ENCODE measurements around the gene ZKSCAN1. TPM values are rescaled to one million over a fixed set of nuclear protein-coding genes. Genes with fewer than 3 reads are reported as not detected.
"Not testable (repeated sequence)": the region's sequence is repeated elsewhere in the genome, so short reads cannot be mapped to it uniquely, and the experiment has no call there.

ZKSCAN1 gene
- total and polyA plus RNA-seq, 2 donors (not counting 1 experiment from before 2014, with no cell fraction given) = 12.9 to 97.4 TPM

DNA sequence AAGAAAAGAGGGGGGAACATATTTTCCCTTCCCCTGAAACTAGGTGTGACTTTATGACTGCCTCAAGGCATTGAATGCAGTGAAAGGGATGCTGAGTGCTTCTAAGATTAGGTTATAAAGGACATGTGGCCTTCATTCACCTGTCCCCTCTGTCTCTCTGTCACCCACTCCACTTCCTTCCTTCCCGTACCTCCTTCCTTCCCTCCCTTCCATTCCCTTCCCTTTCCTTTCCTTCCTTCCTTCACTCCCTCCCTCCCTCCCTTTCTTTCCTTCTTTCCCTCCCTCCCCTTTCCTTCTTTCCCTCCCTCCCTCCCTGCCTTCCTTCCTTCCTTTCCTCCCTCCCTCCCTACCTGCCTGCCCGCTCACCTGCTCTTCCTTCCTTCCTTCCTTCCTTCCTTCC, 4.5 kb upstream of the ZKSCAN1 start:
- no peak overlapping the region for H2AFZ ChIP-seq (ENCODE audit: insufficient read depth, low read depth, low read length, poor library complexity, severe bottlenecking)
- TF ChIP-seq, protein P1, sequence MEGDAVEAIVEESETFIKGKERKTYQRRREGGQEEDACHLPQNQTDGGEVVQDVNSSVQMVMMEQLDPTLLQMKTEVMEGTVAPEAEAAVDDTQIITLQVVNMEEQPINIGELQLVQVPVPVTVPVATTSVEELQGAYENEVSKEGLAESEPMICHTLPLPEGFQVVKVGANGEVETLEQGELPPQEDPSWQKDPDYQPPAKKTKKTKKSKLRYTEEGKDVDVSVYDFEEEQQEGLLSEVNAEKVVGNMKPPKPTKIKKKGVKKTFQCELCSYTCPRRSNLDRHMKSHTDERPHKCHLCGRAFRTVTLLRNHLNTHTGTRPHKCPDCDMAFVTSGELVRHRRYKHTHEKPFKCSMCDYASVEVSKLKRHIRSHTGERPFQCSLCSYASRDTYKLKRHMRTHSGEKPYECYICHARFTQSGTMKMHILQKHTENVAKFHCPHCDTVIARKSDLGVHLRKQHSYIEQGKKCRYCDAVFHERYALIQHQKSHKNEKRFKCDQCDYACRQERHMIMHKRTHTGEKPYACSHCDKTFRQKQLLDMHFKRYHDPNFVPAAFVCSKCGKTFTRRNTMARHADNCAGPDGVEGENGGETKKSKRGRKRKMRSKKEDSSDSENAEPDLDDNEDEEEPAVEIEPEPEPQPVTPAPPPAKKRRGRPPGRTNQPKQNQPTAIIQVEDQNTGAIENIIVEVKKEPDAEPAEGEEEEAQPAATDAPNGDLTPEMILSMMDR (IDR thresholded peaks at IDR 0.05) = no peak
- TF ChIP-seq EZH2 (IDR thresholded peaks at IDR 0.05; ENCODE audit: borderline replicate concordance, insufficient read depth, low read depth, low read length, poor library complexity, severe bottlenecking) = no peak
- Mint-ChIP-seq H3K27me3 (peaks cover 11% of the 10 kb centered on the region), H3K4me3 (no peak overlapping the region), H3K4me1 (peaks cover 7% of the 10 kb centered on the region), H3K27ac (no peak overlapping the region), H3K9me3 (ENCODE audit: insufficient read depth) (no peaks in the 10 kb centered on the region)
- no peaks in the 10 kb centered on the region for H4K20me1 ChIP-seq (ENCODE audit: control insufficient read depth, insufficient read depth, low read length, poor library complexity, severe bottlenecking)
- no peak overlapping the region for H3K9ac ChIP-seq (ENCODE audit: low read length)
- H3K36me3 ChIP-seq (replicated peaks in 1 of 2; ENCODE audit: control extremely low read depth in 1 of 2, control insufficient read depth in 1 of 2, extremely low read depth in 1 of 2, insufficient read depth in 2 of 2, low read length in 1 of 2) = no peaks in the 10 kb centered on the region
- no peaks in the 10 kb centered on the region for H3K27me3 ChIP-seq (replicated peaks in 1 of 4; ENCODE audit: control extremely low read depth in 1 of 4, control insufficient read depth in 3 of 4, insufficient read depth in 4 of 4, low read length in 3 of 4)
- intact Hi-C loops (cut with micrococcal nuclease) = no loop called here
- H3K4me2 ChIP-seq (replicated peaks; ENCODE audit: low read depth, low read length, poor library complexity, severe bottlenecking) = no peak overlapping the region
- 93% methylated on average over 2 of the region's 2 CpGs for WGBS (ENCODE audit: insufficient coverage)
- H3K9me3 ChIP-seq (ENCODE audit: control extremely low read depth in 1 of 3, control insufficient read depth in 2 of 3, insufficient read depth in 1 of 3, low read length in 2 of 3) = no peaks in the 10 kb centered on the region
- H3K4me1 ChIP-seq (ENCODE audit: control insufficient read depth in 2 of 2, insufficient read depth in 2 of 2, low read length in 2 of 2) = peaks cover 5 to 7% of the 10 kb centered on the region in 2 donors
- POLR2A ChIA-PET = no interaction called here
- no peak for DNase-seq
- no peak for ATAC-seq (ENCODE audit: low read depth)
- H3K27ac ChIP-seq (ENCODE audit: low read length in 2 of 2) = no peak overlapping the region
- peaks cover 3% of the 10 kb centered on the region for H3K79me2 ChIP-seq (ENCODE audit: control insufficient read depth, insufficient read depth, low read length)
- CTCF ChIA-PET = interaction anchor here (0.6 kb wide), 2 partner anchors 110 to 142 kb away, joined by 3 to 4 read pairs; no protein-coding TSS in a partner anchor
- H3K4me3 ChIP-seq (ENCODE audit: control extremely low read depth in 1 of 5, extremely low read depth in 1 of 5, insufficient read depth in 1 of 5, low read depth in 2 of 5, low read length in 4 of 5) = no peak overlapping the region

DNA sequence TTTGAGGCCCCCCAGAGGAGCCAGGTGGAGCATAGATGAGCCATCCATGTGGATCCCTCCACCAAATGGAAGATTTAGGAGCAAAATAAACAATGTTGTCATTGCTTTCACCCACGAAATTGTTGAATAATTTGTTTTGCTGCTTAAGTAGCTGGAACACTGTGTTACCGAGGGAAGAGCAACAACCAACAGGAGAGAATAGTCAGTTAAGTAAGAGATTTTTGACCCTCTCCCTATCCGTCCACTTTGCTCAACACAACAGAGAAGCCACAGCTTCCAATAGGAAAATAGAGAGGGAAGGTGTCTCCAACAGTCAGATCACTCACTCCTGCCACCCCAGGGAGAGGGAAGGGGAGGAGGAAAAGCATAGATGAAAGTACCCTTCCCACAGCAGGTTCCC, 3.9 kb upstream of the ZKSCAN1 start:
- intact Hi-C loops (cut with micrococcal nuclease) = no loop called here
- peaks cover 10% of the 10 kb centered on the region for H3K79me2 ChIP-seq (ENCODE audit: control insufficient read depth, insufficient read depth, low read length)
- Mint-ChIP-seq H3K27me3 (peaks cover 11% of the 10 kb centered on the region), H3K9me3 (ENCODE audit: insufficient read depth) (no peaks in the 10 kb centered on the region), H3K27ac (no peak overlapping the region), H3K4me3 (no peak overlapping the region), H3K4me1 (peaks cover 12% of the 10 kb centered on the region)
- WGBS (ENCODE audit: insufficient coverage) = no CpG with 5 or more reads among the region's 3 CpGs
- ChIA-PET CTCF (no interaction called here), POLR2A (interaction anchor here (0.6 kb wide), 1 partner anchor 10 kb away, joined by 13 read pairs; no protein-coding TSS in a partner anchor)
- H3K27ac ChIP-seq (ENCODE audit: low read length in 2 of 2) = no peak overlapping the region
- H3K4me2 ChIP-seq (replicated peaks; ENCODE audit: low read depth, low read length, poor library complexity, severe bottlenecking) = no peak overlapping the region
- DNase-seq (no peak), ATAC-seq (ENCODE audit: low read depth) (no peak)
- TF ChIP-seq EZH2 (IDR thresholded peaks at IDR 0.05; ENCODE audit: borderline replicate concordance, insufficient read depth, low read depth, low read length, poor library complexity, severe bottlenecking) = no peak
- TF ChIP-seq, protein P1 (IDR thresholded peaks at IDR 0.05) = no peak
- H3K27me3 ChIP-seq (replicated peaks in 1 of 4; ENCODE audit: control extremely low read depth in 1 of 4, control insufficient read depth in 3 of 4, insufficient read depth in 4 of 4, low read length in 3 of 4) = no peaks in the 10 kb centered on the region
- H3K36me3 ChIP-seq (replicated peaks in 1 of 2; ENCODE audit: control extremely low read depth in 1 of 2, control insufficient read depth in 1 of 2, extremely low read depth in 1 of 2, insufficient read depth in 2 of 2, low read length in 1 of 2) = no peaks in the 10 kb centered on the region
- no peaks in the 10 kb centered on the region for H3K9me3 ChIP-seq (ENCODE audit: control extremely low read depth in 1 of 3, control insufficient read depth in 2 of 3, insufficient read depth in 1 of 3, low read length in 2 of 3)
- no peak overlapping the region for H3K9ac ChIP-seq (ENCODE audit: low read length)
- H4K20me1 ChIP-seq (ENCODE audit: control insufficient read depth, insufficient read depth, low read length, poor library complexity, severe bottlenecking) = no peaks in the 10 kb centered on the region
- peaks cover 10 to 13% of the 10 kb centered on the region in 2 donors for H3K4me1 ChIP-seq (ENCODE audit: control insufficient read depth in 2 of 2, insufficient read depth in 2 of 2, low read length in 2 of 2)
- H2AFZ ChIP-seq (ENCODE audit: insufficient read depth, low read depth, low read length, poor library complexity, severe bottlenecking) = no peak overlapping the region
- no peak overlapping the region for H3K4me3 ChIP-seq (ENCODE audit: control extremely low read depth in 1 of 5, extremely low read depth in 1 of 5, insufficient read depth in 1 of 5, low read depth in 2 of 5, low read length in 4 of 5)

DNA sequence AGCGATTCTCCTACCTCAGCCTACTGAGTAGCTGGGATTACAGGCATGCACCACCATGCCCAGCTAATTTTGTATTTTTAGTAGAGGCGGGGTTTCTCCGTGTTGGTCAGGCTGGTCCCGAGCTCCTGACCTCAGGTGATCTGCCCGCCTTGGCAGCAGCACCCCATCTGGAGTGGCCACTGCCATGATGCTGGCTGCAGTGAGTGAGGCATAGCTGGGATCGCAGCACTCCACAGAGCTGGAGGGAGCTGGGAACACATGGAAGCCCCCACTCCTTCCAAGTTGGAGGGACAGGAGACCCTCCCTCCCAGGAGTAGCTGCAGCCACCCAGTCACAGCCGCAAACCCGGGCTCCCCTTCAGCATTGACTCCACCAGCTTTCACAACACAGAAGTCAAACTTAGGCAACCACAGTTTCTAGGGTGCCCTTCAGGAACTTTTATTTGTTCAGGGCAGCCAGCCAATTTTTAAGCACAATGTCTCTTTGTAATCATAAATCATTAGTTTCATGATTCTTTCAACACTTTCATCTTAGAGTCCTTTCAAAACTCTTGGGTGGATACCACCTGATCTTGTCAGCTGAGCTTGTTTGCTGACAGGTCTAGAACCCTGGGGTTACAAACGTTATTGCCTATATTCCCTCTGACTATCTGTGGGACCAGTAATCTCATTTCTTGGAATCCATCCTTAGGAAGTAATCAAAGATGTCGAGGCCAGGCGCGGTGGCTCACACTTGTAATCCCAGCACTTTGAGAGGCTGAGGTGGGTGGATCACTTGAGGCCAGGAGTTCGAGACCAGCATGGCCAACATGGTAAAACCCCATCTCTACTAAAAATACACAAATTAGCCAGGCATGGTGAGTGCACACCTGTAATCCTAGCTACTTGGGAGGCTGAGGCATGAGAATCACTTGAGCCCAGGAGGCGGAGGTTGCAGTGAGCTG, 2.7 kb upstream of the ZKSCAN1 start:
- H3K27me3 Mint-ChIP-seq; POLR2A ChIA-PET; H3K9ac ChIP-seq (ENCODE audit: low read length); H3K4me2 ChIP-seq (replicated peaks; ENCODE audit: low read depth, low read length, poor library complexity, severe bottlenecking); intact Hi-C loops (cut with micrococcal nuclease); DNase-seq; H3K4me3 Mint-ChIP-seq; H2AFZ ChIP-seq (ENCODE audit: insufficient read depth, low read depth, low read length, poor library complexity, severe bottlenecking); H3K27ac ChIP-seq (ENCODE audit: low read length in 2 of 2); H3K27ac Mint-ChIP-seq; H3K27me3 ChIP-seq (replicated peaks in 1 of 4; ENCODE audit: control extremely low read depth in 1 of 4, control insufficient read depth in 3 of 4, insufficient read depth in 4 of 4, low read length in 3 of 4); H3K4me3 ChIP-seq (ENCODE audit: control extremely low read depth in 1 of 5, extremely low read depth in 1 of 5, insufficient read depth in 1 of 5, low read depth in 2 of 5, low read length in 4 of 5); H3K9me3 ChIP-seq (ENCODE audit: control extremely low read depth in 1 of 3, control insufficient read depth in 2 of 3, insufficient read depth in 1 of 3, low read length in 2 of 3); H3K36me3 ChIP-seq (replicated peaks in 1 of 2; ENCODE audit: control extremely low read depth in 1 of 2, control insufficient read depth in 1 of 2, extremely low read depth in 1 of 2, insufficient read depth in 2 of 2, low read length in 1 of 2); H4K20me1 ChIP-seq (ENCODE audit: control insufficient read depth, insufficient read depth, low read length, poor library complexity, severe bottlenecking); ATAC-seq (ENCODE audit: low read depth); H3K9me3 Mint-ChIP-seq (ENCODE audit: insufficient read depth): not testable (repeated sequence)
- WGBS (ENCODE audit: insufficient coverage) = 67% methylated on average over 12 of the region's 14 CpGs
- Histone ChIP-seq H3K4me1 (ENCODE audit: control insufficient read depth in 2 of 2, insufficient read depth in 2 of 2, low read length in 2 of 2) (peaks cover 15 to 16% of the 10 kb centered on the region in 2 donors), H3K79me2 (ENCODE audit: control insufficient read depth, insufficient read depth, low read length) (peaks cover 20% of the 10 kb centered on the region)
- CTCF ChIA-PET = interaction anchor here (0.7 kb wide), 1 partner anchor 188 kb away, joined by 4 read pairs; no protein-coding TSS in a partner anchor
- peaks cover 20% of the 10 kb centered on the region for H3K4me1 Mint-ChIP-seq

Data from B cell (primary cell).